AG10803 (cell line): ENCODE measurements around the gene NRN1L.
A peak's percentile ranks its signal among the peaks of the same experiment; 100 is the strongest.

Experiments
- DNase-seq: peaks from one replicate; pipeline ENCODE4 v3.0.0; 2010; ENCODE audit warnings: low read depth
- H3K4me3 ChIP-seq: 2 replicates; pipeline ENCODE4 v1.5.1; 2011; ENCODE audit warnings: mild to moderate bottlenecking, low read length, control low read depth
- TF ChIP-seq, protein P1 (sequence below): conservative IDR thresholded peaks from 2 replicates; pipeline ENCODE4 v1.5.1; 2011; ENCODE audit warnings: mild to moderate bottlenecking, low read length, control low read depth, inconsistent platforms

Gene NRN1L

GRCh38 chr16:67892899-67893742 is 8.4 kb downstream of the NRN1L start, which contains the start of gene PSKH1:
Gene PSKH1, plus strand, starts transcription at chr16:67893254. Its CDS starts 15,496 bp downstream, at chr16:67908750.
- peak within 1 kb of the TSS; percentile 92 for H3K4me3 ChIP-seq
- TF ChIP-seq, protein P1, sequence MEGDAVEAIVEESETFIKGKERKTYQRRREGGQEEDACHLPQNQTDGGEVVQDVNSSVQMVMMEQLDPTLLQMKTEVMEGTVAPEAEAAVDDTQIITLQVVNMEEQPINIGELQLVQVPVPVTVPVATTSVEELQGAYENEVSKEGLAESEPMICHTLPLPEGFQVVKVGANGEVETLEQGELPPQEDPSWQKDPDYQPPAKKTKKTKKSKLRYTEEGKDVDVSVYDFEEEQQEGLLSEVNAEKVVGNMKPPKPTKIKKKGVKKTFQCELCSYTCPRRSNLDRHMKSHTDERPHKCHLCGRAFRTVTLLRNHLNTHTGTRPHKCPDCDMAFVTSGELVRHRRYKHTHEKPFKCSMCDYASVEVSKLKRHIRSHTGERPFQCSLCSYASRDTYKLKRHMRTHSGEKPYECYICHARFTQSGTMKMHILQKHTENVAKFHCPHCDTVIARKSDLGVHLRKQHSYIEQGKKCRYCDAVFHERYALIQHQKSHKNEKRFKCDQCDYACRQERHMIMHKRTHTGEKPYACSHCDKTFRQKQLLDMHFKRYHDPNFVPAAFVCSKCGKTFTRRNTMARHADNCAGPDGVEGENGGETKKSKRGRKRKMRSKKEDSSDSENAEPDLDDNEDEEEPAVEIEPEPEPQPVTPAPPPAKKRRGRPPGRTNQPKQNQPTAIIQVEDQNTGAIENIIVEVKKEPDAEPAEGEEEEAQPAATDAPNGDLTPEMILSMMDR = no peak
- DNase-seq = peak; percentile 92

DNA sequence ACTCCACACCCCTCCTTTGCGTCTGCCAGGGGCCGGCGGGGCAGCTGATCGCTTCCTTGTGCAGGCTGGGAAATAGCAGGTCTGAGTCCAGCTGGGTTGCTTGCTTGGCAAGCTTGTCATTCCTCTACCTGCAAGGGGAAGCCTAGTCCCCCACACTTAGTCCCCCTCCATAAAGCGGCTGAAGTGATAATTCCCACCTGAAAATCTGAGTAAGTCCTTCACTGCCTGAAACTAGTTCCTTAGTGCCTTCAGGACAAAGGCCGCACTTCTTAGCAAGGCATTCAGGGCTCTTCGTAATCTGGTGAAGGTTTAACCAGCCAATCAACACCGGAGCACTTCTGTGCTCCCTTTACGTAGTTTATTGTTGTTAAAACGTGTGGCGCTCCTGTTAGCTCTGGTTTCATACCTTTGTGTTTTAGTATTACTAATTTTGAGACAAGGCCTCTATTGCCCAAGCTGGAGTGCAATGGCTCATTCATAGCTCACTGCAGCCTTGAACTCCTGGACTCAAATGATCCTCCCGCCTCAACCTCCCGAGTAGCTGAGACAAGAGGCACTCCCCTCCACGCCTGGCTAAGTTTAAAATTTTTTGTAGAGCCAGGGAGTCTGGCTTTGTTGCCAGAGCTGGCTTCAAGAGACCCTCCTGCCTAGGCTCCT is 9.2 kb downstream of the NRN1L start:
- peak overlapping the region; percentile 92 for H3K4me3 ChIP-seq
- DNase-seq = peak; percentile 9
- TF ChIP-seq, protein P1 = no peak

DNA sequence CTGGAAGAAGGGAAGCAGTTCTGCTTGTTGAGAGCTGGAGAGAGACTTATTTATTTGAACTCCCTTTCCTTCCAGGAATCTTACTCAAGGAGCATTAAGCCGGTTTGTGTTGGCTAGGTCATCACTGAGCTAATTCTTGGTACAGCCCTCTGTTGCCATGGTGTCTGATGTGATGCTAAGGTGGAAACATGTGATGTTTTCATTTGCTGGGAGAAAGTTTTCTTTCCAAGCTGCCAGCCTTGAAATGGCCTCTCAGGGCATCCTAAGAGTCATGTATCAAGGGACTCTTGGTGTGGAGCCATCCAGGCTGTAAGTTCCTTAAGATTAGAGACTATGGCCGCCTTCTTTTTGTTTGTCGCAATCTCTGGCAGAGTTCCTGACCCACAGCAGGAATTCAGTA is 12.5 kb downstream of the NRN1L start:
- DNase-seq = peak; percentile 51
- TF ChIP-seq, protein P1 = no peak
- no peak overlapping the region for H3K4me3 ChIP-seq

GRCh38 chr16:67901734-67902133 is 17.0 kb downstream of the NRN1L start:
- no peak for DNase-seq
- TF ChIP-seq, protein P1 = no peak
- H3K4me3 ChIP-seq = no peak overlapping the region

GRCh38 chr16:67902831-67903230 is 18.1 kb downstream of the NRN1L start:
- no peak for DNase-seq
- TF ChIP-seq, protein P1 = no peak
- H3K4me3 ChIP-seq = no peak overlapping the region

- DNase-seq = no peak
- H3K4me3 ChIP-seq = no peak overlapping the region
- TF ChIP-seq, protein P1 = no peak
Measured at GRCh38 chr16:67907397-67908180, 22.9 kb downstream of the NRN1L start.
